Inferior parietal cortex (tissue), 1 donor: ENCODE measurements around the gene SFXN1.
"Not testable (repeated sequence)": the region's sequence is repeated elsewhere in the genome, so short reads cannot be mapped to it uniquely, and the experiment has no call there.

Experiments used
- DNase-seq: peaks from one replicate; pipeline ENCODE4 v3.0.0-alpha.2; 2016; ENCODE audit errors: extremely low spot score

The SFXN1 gene

DNA sequence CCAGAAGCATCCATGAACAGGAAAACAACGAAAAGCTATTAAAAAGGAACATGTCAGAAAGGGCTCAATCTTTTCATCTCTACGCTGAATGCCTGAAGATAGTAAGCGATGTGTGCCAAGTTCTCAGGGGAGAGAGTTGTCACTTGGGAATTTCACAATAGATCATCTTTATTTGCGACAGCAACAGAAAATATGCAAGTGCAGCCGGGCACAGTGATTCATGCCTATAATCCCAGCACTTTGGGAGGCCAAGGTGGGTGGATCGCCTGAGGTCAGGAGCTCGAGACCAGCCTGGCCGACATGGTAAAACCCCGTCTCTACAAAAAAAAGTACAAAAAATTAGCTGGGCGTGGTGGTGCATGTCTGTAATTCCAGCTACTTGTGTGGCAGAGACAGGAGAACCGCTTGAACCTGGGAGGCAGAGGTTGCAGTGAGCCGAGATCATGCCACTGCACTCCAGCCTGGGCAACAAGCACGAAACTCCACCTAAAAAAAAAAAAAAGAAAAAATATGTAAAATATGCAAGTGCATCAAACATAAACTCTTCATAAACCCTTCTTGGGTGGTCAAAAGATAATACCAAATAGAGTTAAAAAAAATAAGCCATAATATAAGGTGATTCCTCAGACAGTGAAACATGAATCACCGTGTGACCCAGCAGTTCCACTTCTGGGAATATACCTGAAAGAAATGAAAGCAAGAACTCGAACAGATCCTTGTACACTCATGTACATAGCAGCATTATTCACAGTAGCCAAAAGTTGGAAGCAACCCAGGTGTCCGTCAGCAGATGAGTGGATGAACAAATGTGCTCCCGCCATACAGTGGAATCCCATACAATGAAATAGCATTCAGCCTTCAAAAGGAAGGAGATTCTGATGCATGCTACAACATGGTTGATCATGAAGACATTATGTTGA is 16.2 kb downstream of the SFXN1 start:
- DNase-seq: no peak

DNA sequence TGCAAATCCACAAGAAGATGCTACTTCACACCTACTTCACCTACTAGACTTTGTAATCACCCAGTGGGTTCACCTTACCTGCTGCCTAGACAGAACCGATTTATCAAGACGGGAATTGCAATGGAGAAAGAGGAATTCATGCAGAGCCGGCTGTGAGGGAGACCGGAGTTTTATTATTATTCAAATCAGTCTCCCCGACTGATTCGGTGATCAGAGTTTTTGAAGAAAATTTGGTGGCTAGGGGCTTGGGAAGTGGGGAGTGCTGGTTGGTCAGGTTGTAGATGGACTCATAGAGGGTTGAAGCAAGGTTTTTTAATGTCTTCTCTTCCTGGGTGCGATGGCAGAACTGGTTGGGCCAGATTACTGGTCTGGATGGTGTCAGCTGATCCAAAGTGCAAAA is 23.4 kb downstream of the SFXN1 start:
- no peak for DNase-seq

DNA sequence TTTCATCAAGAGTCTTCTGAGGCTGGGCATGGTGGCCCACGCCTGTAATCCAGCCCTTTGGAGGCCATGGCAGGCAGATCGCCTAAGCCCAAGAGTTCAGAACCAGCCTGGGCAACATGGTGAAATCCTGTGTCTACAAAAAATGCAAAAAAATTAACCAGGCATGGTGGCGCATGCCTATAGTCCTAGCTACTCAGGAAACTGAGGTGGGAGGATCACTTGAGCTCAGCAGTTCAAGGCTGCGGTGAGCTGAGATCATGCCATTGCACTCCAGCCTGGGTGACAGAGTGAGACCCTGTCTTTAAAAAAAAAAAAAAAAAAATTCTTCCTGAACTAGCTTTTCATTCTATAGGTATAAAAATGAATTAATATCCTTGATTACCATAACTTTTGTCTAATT is 29.3 kb downstream of the SFXN1 start:
- not testable (repeated sequence) for DNase-seq

DNA sequence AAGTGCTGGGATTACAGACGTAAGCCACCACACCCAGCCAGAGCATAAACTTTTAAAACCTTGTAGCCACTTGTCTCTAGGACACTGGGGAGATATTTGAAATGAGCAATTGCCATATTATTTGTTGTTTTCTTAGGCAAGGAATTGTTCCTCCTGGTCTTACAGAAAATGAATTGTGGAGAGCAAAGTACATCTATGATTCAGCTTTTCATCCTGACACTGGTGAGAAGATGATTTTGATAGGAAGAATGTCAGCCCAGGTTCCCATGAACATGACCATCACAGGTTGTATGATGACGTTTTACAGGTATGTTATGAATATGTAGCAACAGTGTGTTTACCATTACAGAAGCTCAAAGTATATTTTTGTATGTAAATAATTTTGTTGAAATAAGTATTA is 30.5 kb downstream of the SFXN1 start:
- no peak for DNase-seq

DNA sequence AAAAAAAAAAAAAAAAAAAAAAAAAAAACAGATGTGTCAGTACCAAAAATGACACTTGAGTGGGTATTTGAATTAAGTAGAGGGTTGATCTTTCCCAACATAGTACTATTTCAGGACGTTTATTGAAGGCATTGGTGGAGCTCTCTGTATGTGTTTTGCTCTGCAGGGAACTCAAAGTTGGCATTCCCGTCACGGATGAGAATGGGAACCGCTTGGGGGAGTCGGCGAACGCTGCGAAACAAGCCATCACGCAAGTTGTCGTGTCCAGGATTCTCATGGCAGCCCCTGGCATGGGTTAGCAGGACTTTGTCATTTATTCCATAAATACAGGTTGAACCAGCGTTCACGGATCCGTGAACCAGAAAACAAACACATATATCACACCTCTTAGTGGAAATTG is 34.9 kb downstream of the SFXN1 start:
- no peak for DNase-seq

DNA sequence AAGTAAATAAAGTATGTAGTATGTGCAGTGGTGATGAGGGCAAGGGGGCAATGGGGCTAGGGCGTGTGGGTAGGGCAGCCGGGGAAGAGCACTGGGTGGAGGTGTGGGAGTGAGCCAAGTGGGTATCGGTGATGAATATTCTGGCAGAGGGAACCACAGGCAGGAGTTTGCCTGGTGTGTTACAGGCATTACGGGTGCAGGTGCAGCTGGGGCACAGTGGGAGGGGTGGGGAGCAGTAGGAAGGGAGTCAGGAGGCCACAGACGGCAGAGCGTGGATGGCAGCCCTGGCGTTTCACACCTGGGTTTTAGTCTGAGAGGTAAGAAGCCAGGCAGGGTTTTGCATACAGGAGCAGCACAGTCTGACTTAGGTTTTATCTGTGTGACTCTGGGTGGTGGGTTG is 35.4 kb downstream of the SFXN1 start:
- DNase-seq: no peak

DNA sequence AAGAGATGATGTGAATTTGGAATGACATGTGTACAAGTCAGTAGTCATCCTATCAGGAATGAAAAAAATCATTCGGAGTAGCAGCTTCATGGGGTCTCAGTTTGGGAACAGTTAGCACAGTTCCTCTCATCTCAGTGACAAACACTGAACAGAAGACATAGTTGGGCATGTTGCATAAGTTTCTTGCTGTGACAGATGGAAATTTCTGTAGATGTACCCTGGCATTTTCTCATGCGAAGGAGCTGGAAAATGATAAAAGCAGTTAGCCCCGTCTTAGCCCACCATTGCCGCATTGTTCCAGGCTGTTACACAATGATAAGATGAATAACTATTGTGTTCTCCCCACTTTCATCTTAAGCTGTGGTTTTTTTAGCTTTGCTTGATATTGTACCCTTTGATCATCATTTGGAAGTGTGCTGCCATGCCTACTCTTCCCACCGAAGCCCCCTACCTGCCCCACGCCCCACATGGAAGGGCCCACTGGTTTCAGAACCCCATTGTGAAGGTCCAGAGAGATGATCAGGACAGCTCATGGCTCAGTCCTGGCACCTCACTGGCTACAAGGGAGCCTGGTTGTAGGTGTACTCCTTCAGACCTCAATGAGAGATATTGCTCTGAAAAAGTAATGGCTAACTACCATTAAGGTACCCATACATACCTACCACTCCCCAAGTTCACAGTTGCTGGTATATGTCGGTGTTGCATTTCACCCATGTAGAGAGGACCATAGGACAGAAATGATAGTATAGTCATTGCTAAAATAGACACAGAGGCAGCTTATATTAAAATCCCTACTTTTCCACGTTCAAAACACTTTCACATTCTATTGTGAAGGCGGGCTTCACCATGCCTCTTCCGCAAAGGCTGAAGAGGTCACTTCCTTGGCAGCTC is 38.8 kb downstream of the SFXN1 start:
- DNase-seq: peak; percentile 61

DNA sequence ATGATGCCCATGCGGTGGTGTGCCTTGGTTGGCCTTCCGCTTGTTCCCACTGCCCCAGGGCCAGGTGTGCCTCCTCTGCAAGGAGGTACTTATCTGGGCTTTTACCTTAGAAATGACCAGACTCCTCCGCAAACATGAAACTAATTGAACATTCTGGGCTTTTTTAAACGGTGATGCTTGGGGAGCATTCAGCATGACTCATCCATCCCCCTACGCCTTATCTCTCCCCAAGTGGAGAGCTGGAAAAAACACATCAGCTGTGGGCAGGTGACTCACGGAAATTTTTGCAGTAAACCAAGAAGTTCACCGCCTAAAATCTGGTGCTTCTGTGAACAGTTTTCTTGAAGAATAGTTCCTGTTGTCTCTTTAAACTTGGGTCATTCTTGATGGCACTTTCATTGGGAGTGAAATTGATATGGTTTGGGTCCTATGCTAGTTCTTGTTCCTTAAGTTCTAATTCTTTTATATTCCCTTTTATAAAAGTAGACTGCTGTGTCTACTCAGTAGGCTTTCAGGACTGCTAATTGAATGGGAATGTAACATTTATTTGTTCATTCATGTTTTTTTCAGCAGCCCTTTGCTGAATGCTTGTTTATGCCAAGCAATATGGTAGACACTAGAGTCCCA is 39.6 kb downstream of the SFXN1 start:
- peak; percentile 66 for DNase-seq

DNA sequence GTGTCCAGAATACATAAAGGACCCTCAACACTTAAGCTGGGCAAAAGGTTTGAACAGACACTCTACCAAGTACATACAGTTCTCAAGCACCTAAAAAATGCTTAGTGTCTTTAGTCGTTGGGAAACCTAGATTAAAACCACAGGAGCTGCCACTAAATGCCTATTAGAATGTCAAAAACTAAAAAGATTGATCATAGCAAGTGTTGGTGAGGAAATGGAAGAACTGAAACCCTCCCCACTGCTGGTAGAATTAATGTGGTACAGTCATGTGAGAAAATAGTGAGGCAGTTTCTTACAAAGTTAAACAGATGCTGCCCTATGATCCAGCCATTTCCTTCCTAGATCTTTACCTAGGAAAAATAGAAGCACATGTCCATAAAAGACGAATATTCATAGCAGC is 40.6 kb downstream of the SFXN1 start:
- DNase-seq: no peak

DNA sequence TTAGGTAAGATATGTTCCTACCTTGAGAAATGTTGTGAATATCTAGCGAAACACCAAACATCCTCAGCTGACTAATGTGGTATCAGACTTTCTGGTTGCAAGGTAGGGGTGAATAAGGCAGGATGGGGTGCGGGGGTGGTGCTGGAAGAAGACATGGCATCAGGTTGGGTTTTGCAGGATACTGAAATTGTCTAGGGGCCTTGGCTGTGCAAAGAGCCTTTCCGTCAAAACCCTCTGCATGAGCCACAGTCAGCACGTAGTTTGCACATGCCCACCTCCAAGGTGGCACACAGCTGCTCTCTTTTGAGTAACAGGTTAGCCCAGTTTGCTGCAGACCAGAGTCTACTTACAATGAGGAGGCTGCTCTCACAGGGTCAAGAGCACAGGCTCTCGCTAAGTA is 42.0 kb downstream of the SFXN1 start:
- DNase-seq: no peak

DNA sequence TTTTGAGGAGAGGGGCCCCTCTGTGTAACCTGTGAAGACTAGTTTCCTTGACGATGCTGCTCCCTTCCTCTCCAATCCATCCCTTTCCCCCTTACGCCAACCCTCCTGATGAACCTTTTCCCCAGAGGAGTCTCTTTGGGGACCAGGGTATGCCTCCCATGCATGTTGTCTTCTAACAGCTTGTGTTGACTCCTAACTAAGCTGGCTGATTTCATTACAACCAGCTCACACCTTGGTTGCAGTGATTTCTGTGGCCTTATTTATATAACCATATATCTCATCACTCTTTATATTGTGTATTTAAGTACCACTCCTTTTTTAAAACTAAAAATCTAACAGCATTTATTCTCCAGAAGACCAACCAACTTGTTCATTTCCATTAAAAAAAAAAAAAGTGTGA is 42.5 kb downstream of the SFXN1 start:
- no peak for DNase-seq

DNA sequence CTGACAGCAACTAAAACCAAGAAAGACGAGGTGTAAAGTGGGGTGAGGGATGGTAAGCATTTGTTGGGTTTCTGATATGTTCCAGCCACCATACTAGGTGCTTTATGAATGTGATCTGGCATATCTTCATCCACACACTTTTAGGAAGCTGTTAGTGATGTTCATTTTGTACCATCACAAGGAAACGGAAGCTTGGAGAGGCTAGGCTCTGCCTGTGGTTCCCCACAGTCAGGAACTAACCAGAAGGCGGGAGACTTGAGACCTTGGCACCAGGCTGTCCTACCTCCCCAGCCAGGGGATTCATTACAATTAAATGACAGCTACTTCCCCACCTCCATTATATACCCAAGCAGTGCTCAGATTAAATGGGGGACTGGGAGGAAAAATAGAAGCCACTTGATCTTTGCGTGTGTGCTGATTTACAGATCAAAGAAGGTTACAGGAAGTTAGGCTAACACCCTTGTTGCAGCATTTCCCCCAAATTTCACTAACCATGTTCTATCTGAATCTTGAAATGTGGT is 43.0 kb downstream of the SFXN1 start:
- DNase-seq: peak; percentile 47

DNA sequence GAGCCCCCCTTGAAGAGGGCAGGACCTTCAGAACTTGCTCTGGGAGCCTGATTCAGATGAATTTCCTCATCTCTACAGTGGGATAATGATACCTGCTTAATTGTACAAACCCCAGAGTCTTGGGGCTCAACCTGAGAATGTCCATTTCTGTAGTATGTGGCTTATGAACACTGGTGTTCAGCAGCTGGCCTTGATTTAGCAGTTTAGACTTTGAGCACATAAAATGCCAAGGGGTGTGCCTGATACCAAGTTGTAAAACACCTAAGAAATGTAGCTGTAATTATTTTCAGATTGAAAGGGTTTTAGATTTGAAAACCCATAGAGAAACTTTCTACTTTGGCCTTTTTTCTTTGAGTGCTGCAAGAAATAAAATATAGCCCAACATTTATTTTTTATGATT is 44.9 kb downstream of the SFXN1 start:
- DNase-seq: no peak

DNA sequence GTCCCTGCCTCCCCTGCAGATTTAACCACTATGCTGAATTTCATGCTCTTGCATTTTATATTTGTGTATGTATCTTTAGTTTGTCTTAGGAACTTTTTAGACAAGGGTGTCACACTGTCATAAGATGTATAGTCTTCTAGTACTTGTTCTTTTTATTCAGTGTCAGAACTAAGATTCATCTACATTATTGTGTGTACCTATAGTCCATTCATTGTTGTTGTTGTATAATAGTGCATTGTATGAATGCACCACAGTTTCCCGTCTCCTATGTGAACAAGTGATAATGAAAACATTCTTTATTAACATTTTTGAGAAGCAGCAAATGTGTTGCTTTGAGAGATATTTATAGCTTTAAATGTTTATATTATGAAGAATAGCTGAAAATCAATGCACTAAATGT is 45.9 kb downstream of the SFXN1 start:
- DNase-seq: no peak

DNA sequence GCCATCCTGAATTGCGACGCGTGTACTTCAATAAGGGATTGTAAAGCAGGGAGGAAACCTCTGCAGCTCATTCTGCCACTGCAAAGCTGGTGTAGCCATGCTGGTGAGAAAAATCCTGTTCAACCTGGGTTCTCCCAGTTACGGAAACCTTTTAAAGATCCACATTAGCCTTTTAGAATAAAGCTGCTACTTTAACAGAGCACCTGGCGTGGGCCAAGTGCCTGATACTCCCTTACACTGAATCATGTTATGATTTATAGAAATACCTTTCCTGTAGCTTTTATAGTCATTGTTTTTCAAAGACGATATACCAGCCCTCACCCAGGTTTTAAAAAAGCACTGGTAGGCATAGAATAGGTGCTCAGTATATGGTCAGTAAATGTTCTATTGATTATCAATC is 48.3 kb downstream of the SFXN1 start:
- no peak for DNase-seq

DNA sequence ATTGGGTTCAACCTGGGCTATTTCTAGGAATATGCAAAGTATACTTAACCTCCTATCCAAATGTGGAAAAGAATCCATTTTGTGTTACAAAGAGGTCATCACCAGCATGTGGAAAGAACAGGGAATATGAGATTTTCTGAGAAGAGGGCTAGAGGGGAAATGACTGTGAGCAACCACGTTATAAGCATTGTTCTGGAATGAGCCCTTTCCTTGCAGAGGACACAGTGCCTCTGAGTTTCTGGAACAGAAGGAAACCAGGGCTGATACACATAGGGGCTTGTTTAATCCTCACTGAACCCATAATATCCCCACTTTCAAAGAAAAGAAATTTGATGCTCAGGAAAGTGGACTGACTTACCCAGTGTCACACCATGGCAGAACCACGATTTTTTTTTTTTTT is 53.0 kb downstream of the SFXN1 start:
- DNase-seq: no peak

DNA sequence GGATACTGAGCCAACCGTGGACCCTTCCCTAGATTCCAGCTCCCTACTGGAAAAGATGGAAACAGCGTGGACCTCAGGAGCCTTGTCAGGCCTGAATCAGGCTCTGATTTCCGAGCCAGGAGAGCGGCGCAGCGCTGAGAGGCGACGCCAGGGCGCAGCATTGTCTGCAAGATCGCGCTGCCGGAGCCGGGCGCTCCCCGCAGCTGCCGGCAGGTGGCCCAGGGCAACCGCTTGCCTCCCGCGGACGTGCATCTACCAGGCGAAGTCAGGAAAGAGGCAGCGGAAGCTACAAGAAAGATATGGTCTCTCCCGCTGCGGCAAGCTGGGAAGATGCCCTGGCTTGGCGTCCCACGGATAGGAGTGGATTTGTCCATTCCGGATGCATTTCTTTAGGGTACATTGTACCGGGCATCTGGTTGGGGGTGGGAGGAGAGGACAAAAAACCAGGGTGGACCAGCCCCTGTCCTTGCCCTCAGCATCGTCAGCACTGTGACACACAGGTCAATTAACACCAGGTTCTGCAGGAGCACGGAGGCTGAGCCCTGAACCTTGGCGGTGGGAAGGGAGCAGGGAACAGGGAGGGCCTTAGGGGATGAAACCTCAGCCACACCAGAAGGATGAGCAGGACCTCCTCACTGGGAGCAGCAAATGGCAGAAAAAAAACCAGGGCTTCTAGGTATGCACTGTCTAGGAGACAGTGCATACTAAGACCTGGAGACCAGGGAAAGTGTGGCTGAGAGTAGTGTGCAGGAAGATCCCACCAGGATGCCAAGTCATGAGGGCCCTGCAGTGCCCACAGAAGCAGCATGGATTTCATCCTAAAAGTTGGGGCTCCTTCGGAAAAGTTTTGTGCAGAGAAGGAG is 55.9 kb downstream of the SFXN1 start:
- peak; percentile 85 for DNase-seq

DNA sequence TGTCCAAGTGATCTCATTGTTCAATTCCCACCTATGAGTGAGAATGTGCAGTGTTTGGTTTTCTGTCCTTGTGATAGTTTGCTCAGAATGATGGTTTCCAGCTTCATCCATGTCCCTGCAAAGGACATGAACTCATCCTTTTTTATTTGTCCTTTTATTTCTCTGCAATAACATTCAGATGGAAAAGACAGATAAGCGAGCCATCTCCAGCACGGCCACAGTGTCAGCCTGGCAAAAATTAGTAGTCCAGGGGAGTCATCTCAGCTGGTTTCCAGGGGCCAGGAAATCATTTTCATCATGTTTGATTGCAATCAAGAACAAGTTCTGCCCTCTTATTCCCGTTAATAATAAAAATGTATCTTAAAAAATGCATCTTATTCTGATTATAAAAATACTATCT is 57.0 kb downstream of the SFXN1 start:
- DNase-seq: not testable (repeated sequence)

DNA sequence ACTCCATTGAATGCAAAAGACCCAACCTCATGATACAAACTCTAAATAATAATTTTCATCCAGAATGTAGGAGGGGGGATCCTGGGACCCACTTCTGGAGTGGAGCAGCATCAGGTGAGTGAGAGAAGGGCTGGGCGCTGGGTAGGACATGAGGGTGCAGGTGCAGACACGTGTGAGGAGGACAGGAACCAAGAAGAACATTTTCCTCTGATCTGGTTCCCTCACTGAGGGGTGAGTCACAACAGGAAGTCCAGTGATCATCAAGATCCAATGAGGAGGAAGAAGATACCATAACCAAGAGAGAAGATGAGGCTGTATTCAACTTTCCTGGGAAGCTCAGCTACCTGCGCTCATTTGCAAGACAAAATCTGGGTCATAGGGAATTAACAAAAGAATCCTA is 57.4 kb downstream of the SFXN1 start:
- DNase-seq: no peak

DNA sequence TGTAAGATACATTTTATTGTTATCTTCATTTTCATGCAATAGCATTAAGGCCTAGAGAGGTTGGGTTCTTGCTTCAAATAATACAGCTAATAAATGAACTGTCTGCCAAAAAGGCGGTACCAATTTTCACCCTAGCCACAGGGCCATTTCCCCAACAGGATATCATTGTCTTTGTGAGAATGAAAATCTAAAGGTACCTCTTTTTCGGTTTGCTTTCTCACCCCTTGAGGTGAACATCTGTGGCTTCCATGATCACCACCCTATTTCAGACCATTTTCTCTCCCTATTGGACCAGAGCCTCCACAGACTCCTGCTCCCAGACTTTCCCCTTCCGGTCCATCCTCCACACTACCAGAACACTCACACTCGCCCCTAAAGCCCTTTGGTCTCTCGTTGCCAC is 60.2 kb downstream of the SFXN1 start:
- no peak for DNase-seq

DNA sequence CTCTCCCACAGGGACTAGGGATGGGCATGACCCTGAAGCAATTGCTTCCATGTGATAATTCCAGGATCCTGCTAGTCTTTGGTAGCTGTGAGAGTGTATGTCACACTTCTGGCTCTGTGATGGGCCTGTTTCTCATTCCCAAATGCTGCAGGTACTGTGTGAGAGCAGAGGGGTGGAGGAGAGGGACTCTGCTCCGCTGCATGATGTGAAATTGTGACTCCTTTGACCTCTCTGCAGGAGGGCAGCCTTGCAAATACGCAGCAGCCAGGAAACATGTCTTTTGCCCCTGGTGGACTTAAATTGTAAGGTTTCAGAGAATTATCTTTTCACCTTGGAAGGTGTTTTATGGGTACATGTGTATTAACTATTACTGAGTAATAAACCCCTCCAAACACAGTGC is 61.6 kb downstream of the SFXN1 start:
- DNase-seq: no peak
